ENCODE results near the gene CHN1.

- no peak for TF ChIP-seq CTCF (IDR thresholded peaks at IDR 0.05)
- TF ChIP-seq POLR2A (IDR thresholded peaks at IDR 0.05): no peak
Measured at GRCh38 chr2:175001566-175001965, 3.6 kb downstream of the CHN1 start.

All from testis (tissue), 2 donors.